NB4 (cell line): ENCODE measurements around the gene EIF3A.

Experiments used
- MYC ChIP-seq: IDR thresholded peaks from 2 replicates; pipeline ENCODE4 v1.6.1; 2011; ENCODE audit warnings: low read depth, low read length
- POLR2A ChIP-seq: IDR thresholded peaks from 2 replicates; pipeline ENCODE4 v1.6.1; 2011; ENCODE audit warnings: mild to moderate bottlenecking; ENCODE audit not compliant: insufficient read length; ENCODE audit errors: extremely low read depth
- TF ChIP-seq, protein P1 (sequence below): IDR thresholded peaks from one replicate; pipeline ENCODE4 v1.5.1; 2012; ENCODE audit warnings: low read depth, low read length
- TF ChIP-seq, protein P2 (sequence below): IDR thresholded peaks from 2 replicates; pipeline ENCODE4 v1.6.1; 2011; ENCODE audit warnings: low read depth, low read length

DNA sequence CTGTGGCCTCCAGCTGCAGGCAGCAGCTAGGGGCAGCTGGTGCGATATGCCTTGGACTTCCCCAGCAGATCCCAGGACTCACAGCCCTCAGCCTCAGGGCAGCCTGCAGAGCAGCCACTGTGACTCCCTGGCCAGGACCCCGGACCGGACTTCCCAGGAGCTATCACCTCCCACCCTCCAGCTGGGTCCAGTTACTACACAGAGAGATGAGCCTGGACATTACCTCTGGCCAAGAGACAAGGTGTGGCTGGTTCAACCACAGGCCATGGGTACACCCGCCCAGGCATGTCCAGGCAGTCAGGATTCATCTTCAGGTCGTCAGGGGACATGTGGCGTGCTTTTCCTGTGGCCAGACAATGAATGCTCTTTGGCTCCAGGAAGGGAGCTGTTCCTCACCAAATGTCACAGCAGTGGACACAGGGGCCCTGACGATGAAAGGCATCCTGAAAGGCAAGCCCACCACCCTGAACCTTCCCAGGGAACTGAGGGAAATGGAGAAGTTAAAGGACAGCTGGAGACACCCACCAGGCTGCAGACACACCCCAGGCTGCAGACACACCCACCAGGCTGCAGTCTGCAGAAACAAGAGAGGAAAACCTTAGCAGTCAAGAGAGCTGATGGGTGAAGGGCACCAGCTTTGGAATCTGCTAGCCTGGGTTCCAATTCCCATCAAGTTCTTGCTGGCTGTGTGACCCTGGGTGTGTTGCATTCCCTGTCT is 76.9 kb downstream of the EIF3A start:
- TF ChIP-seq, protein P1, sequence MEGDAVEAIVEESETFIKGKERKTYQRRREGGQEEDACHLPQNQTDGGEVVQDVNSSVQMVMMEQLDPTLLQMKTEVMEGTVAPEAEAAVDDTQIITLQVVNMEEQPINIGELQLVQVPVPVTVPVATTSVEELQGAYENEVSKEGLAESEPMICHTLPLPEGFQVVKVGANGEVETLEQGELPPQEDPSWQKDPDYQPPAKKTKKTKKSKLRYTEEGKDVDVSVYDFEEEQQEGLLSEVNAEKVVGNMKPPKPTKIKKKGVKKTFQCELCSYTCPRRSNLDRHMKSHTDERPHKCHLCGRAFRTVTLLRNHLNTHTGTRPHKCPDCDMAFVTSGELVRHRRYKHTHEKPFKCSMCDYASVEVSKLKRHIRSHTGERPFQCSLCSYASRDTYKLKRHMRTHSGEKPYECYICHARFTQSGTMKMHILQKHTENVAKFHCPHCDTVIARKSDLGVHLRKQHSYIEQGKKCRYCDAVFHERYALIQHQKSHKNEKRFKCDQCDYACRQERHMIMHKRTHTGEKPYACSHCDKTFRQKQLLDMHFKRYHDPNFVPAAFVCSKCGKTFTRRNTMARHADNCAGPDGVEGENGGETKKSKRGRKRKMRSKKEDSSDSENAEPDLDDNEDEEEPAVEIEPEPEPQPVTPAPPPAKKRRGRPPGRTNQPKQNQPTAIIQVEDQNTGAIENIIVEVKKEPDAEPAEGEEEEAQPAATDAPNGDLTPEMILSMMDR: no peak
- TF ChIP-seq POLR2A (no peak), MYC (no peak)
- TF ChIP-seq, protein P2, sequence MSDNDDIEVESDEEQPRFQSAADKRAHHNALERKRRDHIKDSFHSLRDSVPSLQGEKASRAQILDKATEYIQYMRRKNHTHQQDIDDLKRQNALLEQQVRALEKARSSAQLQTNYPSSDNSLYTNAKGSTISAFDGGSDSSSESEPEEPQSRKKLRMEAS: no peak
